Left cardiac atrium (tissue), 4 donors: ENCODE results near the gene DISC1. TPM values are rescaled to one million over a fixed set of nuclear protein-coding genes. Genes with fewer than 3 reads are reported as not detected.

ENCODE experiments used
- ATAC-seq, 2 donors: fragments of 200-7000 bp; cut with Tn5 transposase; one replicate each; pipeline ENCODE4 v1.9.1; 2020; ENCODE audit warnings: mild to moderate bottlenecking in 2 of 2, moderate library complexity in 2 of 2
- DNase-seq: peaks from one replicate; pipeline ENCODE4 v3.0.0-alpha.2; 2020
- intact Hi-C, 2 donors: fragments of 100-400 bp; cut with DNase I; formaldehyde crosslinking; loops; one replicate each; pipeline versions ENCODE4 v1.14.1 to v1.15.1; 2022 to 2023
- total RNA-seq, 2 donors: library from RNA; stranded (reverse); fragmentation: NEBNext Ultra II Directional; extraction: Animal tissue kit (Norgen Biotek cat#: 25700); gene quantifications; one replicate each; pipeline ENCODE4 v1.2.1, GENCODE V29; 2021
- donor health status: DM: no; HTN: yes; CAD: no.
- donor health status: DM: no; HTN: yes; CAD: no; lungs with severe emphysema.
- donor health status: DM: yes; HTN: yes; CAD: no.
- donor health status: Dilated cardiomyopathy.

The DISC1 gene
- total RNA-seq, 2 donors from 2014 or later = 5.0 to 5.4 TPM

DNA sequence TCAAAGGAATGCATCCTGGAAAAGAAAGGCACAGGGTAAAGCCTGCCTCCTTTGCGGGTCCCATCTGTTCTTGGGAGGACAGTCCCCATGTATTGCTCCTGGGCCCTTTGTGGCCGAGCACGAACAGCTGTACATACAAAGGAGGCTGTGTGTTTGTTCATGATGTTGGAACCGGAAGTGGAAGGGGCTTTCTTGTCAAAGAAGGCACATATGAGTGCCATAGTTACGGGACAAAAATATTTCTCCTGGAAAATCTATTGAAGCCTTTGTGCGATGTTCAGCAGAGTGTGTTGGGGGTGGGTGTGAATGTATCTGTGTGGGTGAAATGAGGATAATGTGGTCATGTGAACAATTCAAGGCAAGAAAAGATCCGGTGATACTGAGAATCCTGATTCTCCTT, 297.6 kb downstream of the DISC1 start:
- intact Hi-C loops = loop anchor here in 1 of 2 donors (5.0 kb wide), 1 partner anchor 57 kb away; no protein-coding TSS in a partner anchor
- DNase-seq = no peak

DNA sequence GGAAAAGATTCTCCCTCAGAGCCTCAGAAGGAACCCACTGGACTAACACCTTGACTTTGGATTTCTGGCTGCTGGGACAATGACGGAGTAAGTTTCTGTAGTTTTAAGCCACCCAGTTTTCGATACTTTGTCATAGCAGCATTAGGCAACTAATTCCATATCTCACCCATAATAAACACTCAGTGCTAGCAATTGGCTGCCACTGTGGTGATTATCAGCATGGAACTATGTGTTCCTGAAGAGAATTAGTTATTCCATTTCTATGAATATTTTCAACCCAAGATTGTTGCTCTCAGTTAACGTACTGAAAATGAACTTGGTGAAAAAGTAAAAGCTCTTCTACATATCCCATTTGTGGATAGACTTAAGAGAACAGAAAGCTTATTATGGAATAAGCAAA, 299.3 kb downstream of the DISC1 start:
- intact Hi-C loops = no loop called here
- no peak for ATAC-seq
- DNase-seq = no peak

More for the DNA sequence above, 297.6 kb downstream of the DISC1 start:
- ATAC-seq = peak in 1 of 2 donors; percentile 11

DNA sequence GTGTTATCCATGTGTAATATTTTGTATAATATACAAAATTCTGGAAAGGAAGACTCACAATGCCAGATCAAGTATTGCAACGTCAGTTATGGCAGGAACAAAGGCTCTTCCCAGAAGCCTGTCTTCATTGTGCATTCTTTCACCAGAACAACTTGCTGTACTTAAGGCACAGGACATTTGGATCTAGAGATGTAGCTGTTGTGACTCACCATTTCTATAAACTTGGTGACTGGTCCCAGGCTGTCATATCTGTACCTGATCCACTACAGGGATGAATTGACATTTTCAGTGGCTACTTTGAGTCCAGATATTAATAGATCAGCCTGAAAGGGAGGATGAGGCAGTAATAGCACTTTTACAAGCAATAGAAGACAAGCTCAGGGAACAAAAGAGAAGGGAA, 299.8 kb downstream of the DISC1 start:
- peak in 1 of 2 donors; percentile 55 for ATAC-seq
- intact Hi-C loops = no loop called here
- no peak for DNase-seq

DNA sequence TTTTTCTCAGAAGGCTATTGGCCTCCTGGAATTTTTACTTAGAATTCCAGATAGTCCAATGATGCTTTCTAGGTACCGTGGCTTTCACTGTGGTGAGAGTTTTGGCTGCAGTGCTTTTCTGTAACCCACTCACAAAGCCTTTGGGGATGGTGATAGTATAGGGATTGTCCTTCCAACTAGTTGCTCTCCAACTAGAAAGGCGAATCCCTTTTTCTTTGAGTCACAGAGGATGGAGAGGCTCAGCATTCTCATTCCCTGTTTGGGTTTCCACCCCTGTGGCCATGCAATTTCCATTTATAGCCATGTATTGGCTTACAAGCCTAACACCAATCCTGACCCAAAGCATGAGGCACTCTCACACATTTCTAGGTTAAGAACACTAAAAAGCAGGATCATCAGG, 300.3 kb downstream of the DISC1 start:
- no peak for DNase-seq
- no peak for ATAC-seq
- intact Hi-C loops = no loop called here

DNA sequence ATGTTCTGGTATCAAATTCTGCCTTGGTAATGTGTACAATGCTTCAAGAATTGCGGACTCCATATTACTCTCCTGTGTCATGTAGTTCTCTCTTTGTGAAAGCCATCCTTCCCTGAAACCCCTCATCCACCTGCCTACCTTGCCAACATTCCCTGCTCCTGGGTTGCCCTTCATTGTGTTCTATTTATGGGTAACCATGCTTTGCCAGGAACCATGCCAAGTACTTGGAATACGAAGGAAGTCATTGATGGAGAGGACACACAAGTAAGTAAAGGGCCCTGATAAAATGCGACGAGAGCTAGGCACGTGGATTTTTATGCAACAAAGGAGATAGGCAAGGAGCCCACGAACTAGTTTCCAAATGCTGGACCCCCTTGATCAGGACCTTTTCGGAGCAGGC, 300.8 kb downstream of the DISC1 start:
- ATAC-seq (peak; percentile 51 to 75), DNase-seq (no peak)
- intact Hi-C loops = no loop called here

DNA sequence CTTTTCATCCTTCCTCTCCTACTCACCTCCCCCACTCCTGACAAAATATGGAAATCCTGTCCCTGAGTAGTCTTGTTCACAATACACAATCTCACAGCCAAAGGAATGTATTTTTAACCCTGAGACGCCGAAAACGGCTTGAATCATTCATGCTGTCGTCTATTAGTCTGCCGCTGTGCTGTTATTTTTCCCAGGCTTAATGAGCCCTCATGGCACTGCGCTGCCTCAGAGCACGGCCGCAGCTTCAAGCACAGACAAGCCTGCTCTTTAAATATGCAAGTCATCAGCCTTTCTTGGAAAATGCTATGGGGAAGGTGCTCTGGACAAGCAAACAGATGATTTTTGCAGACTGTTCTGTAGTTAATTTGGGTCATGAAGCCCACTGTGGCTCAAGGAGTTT, 302.7 kb downstream of the DISC1 start:
- ATAC-seq (peak; percentile 54 to 58), DNase-seq (no peak)
- intact Hi-C loops = no loop called here

DNA sequence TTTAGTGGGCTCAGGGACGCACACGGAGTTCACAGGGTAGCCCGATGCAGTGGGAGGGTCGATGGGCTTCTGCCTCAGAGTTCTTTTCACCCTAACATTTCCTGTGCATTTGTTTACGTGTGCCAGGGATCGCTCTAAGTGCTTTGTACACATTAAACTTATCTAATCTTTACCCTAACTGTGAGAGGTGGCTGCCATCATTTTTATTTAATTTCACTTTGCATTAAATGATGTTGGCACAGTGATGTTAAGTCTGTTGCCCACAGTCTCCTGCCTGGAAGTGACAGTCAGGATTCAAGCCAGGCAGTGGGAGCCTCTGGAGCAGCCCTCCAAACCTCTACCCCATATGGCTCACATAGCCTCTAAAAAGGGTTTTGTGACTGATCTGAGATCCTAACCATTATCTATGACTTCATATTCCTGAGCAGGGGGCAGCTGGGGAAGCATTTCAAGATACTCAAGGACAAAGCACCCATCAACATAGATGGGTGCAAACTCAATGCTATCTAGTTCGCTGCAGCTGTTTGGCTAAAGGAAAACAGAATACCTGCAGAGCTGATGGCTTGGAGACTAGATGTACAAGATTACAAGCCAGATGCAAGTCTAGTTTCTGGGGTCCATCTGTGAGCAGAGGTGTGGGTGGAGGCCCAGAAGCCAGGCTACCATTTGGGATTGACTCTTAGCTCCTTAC, 303.8 kb downstream of the DISC1 start:
- ATAC-seq (no peak), DNase-seq (no peak)
- intact Hi-C loops = loop anchor here in 1 of 2 donors (10.0 kb wide), 1 partner anchor 54 kb away; no protein-coding TSS in a partner anchor

DNA sequence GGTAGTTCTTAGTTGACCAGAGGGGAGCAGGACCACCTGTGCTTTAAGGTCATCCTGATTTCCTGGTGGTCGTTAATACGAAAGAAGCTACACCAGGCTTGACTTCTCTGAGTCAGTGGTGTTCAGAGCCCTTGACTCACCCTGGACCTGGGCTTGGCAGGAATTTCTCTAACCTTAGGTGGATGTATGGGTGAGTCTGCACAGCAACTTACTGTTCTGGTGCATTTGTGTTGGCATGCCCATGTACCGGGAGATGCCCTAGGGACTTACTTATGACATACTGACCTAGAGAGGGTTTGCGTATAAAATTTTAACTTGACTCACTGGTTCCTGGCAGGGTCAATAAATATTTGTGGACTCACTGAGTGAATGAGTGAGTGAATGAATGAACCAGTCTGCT, 304.6 kb downstream of the DISC1 start:
- DNase-seq (no peak), ATAC-seq (no peak)
- intact Hi-C loops = loop anchor here in 1 of 2 donors (10.0 kb wide), 1 partner anchor 54 kb away; no protein-coding TSS in a partner anchor

DNA sequence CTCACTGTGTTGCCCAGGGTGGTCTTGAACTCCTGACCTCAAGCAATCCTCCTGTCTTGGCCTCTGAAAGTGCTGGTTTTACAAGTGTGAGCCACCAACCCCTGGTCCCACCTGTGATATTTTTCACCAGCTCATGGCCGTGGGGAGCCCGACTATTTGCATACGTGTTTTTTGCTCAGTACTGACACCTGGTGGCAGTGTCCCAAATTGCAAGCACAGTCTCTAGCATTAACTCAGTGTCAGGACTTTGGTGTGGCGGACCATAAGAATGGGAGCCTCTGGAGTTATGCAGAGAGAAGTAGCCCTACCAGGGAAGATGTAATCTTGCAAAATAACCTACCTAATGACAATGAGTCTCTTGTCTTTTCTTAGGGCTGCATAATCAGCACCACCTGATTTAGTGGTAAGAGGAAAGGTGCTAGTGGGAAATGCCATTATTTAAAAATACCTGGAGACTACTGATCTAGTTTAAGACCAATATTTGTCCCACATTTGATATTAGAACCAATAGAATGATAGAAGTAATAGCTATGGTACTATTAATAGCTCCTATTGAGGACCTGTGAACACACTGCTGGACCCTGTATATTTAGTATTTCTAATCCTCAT, 305.4 kb downstream of the DISC1 start:
- intact Hi-C loops = loop anchor here in 1 of 2 donors (10.0 kb wide), 1 partner anchor 53 kb away; no protein-coding TSS in a partner anchor
- ATAC-seq = no peak

DNA sequence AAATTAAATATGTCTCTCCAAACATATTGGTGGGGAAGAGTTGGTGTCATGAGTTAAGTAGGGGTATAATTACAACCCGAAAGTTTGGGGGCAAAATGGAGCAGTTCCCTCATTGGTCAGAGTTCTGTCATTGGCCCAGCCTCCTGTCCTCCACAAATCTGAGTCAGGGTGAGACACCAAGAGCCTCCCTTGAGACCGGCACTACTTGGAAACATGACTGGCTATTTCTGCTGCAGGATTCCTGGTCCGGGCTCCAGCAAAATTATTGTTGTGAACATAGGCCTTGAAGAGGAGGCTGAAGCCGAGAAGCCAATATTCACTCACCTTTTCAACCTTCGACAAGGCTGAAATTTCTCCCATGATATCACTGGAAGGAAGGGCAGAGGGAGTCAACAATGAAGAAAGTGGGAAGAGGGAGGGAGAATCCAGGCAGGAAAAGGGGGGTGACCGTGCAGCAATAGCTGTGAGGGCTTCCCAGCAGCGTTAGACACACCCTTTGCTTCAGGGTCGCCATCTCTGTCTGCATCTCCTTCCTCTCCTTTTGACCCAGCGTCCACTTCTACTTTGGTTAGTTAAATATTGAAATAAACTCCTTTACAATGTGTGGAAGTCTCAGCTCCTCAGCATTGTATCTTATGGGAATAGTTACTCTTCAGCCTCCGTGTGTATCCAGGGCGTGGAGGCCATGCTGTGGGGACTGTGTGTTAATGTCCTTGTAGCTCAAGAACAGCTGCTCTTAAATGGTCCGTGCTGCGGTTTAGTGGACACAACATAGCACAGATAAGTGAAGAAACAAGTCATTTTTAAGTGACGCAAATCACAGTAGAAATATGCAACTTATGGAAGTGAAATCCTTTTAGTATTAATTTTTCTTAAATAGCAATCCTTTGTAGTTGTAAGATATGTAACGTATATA, 307.4 kb downstream of the DISC1 start:
- ATAC-seq = peak in 1 of 2 donors; percentile 20
- intact Hi-C loops = loop anchor here in 1 of 2 donors (10.0 kb wide), 1 partner anchor 51 kb away; no protein-coding TSS in a partner anchor
- no peak for DNase-seq

More for the DNA sequence above, 305.4 kb downstream of the DISC1 start:
- DNase-seq = no peak

DNA sequence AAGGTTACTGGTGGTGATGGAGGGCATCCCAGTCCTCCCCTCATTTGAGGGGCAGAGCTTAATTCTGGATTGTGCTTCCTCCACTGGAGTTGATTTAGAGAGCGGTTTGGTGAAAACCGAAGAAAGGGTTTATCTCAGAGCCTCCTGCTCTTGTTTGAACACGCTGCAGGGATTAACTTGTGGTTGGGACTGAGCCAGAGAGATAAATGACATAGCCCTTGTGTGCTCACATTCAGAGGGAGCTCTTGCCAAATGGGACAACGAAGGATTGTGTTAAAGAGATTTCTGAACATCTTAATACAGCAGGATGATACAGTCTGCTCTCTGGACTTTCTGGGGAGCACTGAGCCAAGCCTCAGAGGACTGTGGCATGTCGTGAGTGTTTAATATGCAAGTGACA, 308.2 kb downstream of the DISC1 start:
- DNase-seq (peak; percentile 41), ATAC-seq (peak; percentile 78 to 82)
- intact Hi-C loops = loop anchor here in 1 of 2 donors (10.0 kb wide), 1 partner anchor 50 kb away; no protein-coding TSS in a partner anchor

DNA sequence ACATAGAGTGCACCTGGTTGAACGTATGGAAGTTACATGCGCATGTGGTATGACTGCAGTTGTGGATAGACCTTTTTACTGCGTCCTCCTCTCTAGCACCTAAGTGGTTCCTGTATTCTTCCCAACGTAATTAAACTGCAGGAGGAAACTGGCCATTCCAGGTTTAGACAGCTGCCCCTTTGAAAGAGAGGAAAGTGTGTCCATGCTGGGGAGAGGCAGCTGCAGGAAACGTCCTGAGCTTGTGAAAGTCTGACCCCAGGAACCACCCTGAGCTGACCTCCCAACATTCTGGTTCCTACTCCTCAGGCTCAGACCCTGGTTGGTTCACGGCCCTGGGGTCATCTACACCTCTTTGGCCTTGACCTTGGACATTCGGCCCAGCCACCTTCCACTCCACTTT, 309.3 kb downstream of the DISC1 start:
- DNase-seq (no peak), ATAC-seq (no peak)
- intact Hi-C loops = loop anchor here in 1 of 2 donors (10.0 kb wide), 1 partner anchor 49 kb away; no protein-coding TSS in a partner anchor

DNA sequence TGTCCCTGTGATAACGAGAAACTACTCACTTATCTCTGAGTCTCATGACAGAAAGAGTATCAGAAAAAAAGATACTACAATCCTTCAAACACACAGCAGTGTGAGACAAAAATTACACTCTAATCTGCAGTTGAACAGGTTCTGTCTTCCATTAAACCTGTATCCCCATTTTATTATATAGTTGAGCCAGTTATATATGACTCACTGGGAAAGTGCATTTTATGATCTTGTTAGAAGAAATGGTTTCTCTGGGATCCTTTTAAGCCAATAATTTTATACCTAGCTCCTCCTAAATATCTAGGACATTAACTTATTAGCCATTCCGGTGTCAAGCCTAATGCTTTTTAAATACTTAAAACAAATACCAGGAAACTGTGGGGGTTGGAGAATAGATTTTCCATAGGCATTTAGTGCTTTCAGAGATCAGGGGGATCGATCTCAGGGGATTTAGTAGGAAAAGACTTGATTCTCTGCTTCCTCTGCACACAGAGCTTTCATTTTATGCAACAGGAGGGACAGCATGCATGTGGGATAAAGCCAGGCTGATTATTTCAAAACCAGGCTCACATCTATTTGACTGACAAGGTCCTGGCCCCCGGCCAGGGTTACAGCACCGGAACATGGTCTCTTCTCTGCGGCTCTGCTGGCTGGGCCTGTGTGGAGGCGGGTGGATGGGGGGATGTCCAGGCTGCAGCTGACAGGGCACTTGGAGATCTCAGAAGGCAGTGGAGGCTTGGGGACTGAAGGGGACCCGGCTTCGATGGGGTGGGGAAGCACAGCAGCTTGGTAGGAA, 310.6 kb downstream of the DISC1 start:
- peak; percentile 74 to 87 for ATAC-seq

DNA sequence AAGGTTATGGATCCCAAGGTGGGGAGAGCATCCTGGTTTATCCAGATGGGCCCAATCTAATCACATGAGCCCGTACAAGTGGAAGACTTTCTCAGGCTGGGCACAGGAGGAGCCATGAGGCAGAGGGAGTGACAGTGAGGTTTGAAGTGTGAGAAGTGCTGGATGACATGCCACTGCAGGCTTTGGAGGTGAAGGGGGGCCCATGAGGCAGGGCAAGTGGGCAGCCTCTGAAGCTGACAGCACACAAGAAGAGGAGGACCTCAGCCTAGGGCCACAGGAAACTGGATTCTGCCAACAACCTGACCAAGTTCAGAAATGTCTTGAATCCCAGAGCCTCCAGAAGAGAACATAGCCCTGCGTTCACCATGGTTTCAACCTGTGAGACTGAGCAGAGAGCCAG, 311.6 kb downstream of the DISC1 start:
- no peak for DNase-seq
- no peak for ATAC-seq
- intact Hi-C loops = loop anchor here in 1 of 2 donors (10.0 kb wide), 1 partner anchor 47 kb away; no protein-coding TSS in a partner anchor

More for the DNA sequence above, 310.6 kb downstream of the DISC1 start:
- intact Hi-C loops = loop anchor here in 1 of 2 donors (10.0 kb wide), 1 partner anchor 48 kb away; no protein-coding TSS in a partner anchor
- peak; percentile 78 for DNase-seq

DNA sequence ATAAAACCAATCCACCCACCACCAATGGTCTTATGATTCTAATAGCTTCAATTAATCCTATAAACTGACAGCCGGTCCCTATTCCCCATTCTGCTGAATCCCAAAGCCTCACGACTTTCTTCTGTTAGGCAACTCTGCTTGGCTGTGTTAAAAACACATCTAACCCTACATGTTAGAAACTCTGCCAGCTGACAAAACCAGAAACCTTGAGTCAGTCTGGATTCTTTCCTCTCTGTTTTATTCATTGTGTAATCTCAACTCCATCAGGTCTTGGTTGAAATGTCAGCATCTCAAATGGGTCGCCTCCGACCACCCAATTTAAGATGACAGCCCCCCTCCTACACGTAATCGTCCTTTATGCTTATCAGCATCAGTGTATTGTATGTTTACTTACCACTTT, 312.1 kb downstream of the DISC1 start:
- intact Hi-C loops = loop anchor here in 1 of 2 donors (10.0 kb wide), 1 partner anchor 46 kb away; no protein-coding TSS in a partner anchor
- DNase-seq (no peak), ATAC-seq (no peak)

DNA sequence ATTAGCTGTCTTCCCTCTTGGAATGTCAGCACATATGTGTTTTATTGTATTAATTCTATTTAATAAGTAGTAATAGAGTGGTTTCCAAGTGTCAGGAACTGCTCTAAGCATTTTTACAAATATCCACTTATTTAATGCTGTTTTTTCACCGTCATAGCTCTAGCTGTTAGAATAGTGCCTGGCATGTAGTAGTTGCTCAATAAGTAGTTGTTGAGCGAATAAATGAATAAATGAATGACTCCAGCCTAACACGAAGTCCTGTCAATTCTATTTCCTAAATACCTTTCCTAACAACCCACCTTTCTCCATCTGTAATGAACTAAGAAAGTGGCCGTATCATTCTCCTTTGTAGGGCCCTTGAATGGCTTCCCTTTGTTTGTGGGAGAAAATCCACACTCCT, 312.5 kb downstream of the DISC1 start:
- DNase-seq (no peak), ATAC-seq (no peak)
- intact Hi-C loops = loop anchor here in 1 of 2 donors (10.0 kb wide), 1 partner anchor 46 kb away; no protein-coding TSS in a partner anchor

DNA sequence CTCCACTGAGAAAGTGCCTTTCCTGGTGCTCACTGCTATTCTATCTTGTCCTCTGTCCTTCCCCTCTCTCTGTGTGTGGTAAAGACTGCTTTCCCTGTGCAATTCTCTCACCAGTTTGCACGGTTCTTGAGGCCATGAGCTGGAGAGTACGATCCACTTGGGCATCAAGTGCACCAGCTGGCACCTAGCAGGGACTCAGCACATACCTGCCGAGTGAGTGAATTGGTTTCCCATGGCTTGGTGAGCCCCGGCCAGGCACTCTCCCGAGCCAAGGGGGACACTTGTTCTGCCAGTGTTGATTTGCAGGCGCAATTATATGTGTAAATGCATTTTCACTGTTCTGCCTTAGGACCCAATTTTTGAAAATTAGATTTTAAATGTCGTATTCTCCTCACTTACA, 313.5 kb downstream of the DISC1 start:
- ATAC-seq (no peak), DNase-seq (no peak)
- intact Hi-C loops = no loop called here

DNA sequence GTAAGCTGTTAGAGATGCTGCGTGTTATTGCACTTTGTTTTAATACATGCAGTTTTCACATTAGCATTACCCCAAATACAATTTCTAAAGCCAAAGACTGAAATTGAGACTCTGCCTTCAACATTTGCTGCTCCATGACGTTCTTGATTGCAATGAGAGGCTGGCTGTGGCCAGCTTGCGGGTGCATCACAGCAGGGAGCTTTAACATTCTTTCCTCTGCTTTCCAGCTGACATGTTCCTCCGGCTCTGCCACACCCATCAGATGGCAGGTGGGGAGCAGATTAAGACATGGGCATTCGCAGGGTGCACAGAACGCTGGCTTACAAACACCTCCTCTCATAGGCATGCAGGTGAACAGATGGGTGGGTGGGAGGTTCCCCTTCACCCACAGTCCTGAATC, 314.1 kb downstream of the DISC1 start:
- DNase-seq = no peak
- no peak for ATAC-seq
- intact Hi-C loops = no loop called here
